Osteoblast (primary cell): ENCODE results near the gene ABLIM1. TPM values are rescaled to one million over a fixed set of nuclear protein-coding genes. Genes with fewer than 3 reads are reported as not detected.

Source experiments
- DNase-seq: peaks from one replicate; pipeline ENCODE4 v3.0.0; 2011; ENCODE audit warnings: low spot score, mixed read lengths; ENCODE audit not compliant: insufficient read length; ENCODE audit errors: missing footprints
- H2AFZ ChIP-seq: 2 replicates; pipeline ENCODE4 v1.6.0; 2011; ENCODE audit warnings: mild to moderate bottlenecking, low read length
- H3K27ac ChIP-seq: 2 replicates; pipeline ENCODE4 v1.5.1; 2011; ENCODE audit warnings: mild to moderate bottlenecking, low read depth, low read length, moderate library complexity
- H3K27me3 ChIP-seq: 2 replicates; pipeline ENCODE4 v1.6.0; 2012; ENCODE audit warnings: mild to moderate bottlenecking, control low read depth, inconsistent platforms, low read length, moderate library complexity; ENCODE audit not compliant: insufficient read depth
- H3K36me3 ChIP-seq: 2 replicates; pipeline ENCODE4 v1.5.1; 2011; ENCODE audit warnings: mild to moderate bottlenecking, low read length, control low read depth, moderate library complexity; ENCODE audit not compliant: insufficient read depth
- H3K4me1 ChIP-seq: 2 replicates; pipeline ENCODE4 v1.5.1; 2011; ENCODE audit warnings: mild to moderate bottlenecking, low read length, control low read depth, moderate library complexity; ENCODE audit not compliant: insufficient read depth
- H3K4me2 ChIP-seq: 2 replicates; pipeline ENCODE4 v1.6.0; 2011; ENCODE audit warnings: mild to moderate bottlenecking, low read length; ENCODE audit not compliant: insufficient read depth
- H3K4me3 ChIP-seq: fragments of 200-600 bp; sonication (generic); 3 replicates; pipeline ENCODE4 v1.5.1; 2012; ENCODE audit warnings: mild to moderate bottlenecking, low read length, inconsistent platforms; ENCODE audit not compliant: insufficient read depth
- H3K79me2 ChIP-seq: 2 replicates; pipeline ENCODE4 v1.6.0; 2012; ENCODE audit warnings: mild to moderate bottlenecking, low read length, control low read depth, inconsistent platforms; ENCODE audit not compliant: insufficient read depth
- H3K9me3 ChIP-seq: 2 replicates; pipeline ENCODE4 v1.5.1; 2011; ENCODE audit warnings: low read depth, low read length, control low read depth
- H4K20me1 ChIP-seq: 2 replicates; pipeline ENCODE4 v1.6.0; 2012; ENCODE audit warnings: mild to moderate bottlenecking, low read length, control low read depth; ENCODE audit not compliant: insufficient read depth
- total RNA-seq: library from RNA; depleted of rRNA; stranded (reverse); fragments of >200 nt; gene quantifications from 2 replicates; pipeline ENCODE4 v1.2.3, GENCODE V29; 2012
- TF ChIP-seq, protein P1 (sequence below): IDR thresholded peaks from 2 replicates; pipeline ENCODE4 v1.5.1; 2011; ENCODE audit warnings: mild to moderate bottlenecking, low read depth, low read length, moderate library complexity; ENCODE audit errors: extremely low read depth

Gene ABLIM1
- total RNA-seq, 1 donor = 11.2 TPM

DNA sequence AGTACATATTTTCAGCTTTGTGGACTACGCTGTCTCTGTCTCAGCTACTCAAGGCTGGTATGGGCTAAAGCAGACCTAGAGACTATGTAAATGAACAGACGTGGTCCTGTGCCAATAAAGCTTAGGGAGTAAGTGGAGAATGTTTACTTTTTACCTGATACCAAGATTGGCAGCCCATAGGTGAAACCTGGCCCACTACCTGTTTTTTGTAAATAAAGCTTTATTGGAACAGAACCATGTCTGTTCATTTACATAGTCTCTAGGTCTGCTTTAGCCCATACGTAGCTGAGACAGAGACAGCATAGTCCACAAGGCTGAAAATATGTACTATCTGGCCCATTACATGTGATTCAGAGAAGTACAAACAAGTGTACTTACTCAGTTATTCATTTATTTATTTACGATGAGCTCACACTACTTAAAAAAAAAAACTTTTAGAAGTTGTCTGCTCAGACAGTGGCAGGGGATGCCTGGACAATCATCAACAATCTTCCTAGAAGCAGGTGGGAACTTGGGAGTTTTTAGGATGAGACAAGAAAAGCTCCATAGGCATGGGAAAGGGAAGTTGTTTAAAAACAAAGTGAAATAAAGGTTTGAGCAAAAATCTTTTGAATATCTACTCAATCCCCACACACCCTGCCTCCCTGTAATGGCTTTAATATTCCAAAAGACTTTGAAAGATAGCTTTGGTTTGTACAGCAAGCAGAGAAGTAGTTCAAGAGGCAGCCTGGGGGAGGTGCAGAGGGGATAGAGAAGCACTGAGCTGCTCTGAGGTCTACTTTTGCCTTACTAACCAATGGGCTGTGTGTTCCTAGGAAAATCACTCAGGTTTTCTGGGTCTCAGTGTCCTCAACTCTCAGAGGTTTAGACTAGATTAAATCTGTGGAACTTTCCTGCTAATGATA is 139.4 kb downstream of the ABLIM1 start:
- no peak overlapping the region for H3K4me2 ChIP-seq
- H3K4me3 ChIP-seq = no peak overlapping the region
- peaks cover 7% of the 10 kb centered on the region for H3K4me1 ChIP-seq
- no peaks in the 10 kb centered on the region for H4K20me1 ChIP-seq
- H3K36me3 ChIP-seq = no peaks in the 10 kb centered on the region
- H3K27ac ChIP-seq = no peak overlapping the region
- no peak for DNase-seq
- H3K27me3 ChIP-seq = peaks cover 2% of the 10 kb centered on the region
- no peak overlapping the region for H2AFZ ChIP-seq
- no peaks in the 10 kb centered on the region for H3K9me3 ChIP-seq
- TF ChIP-seq, protein P1, sequence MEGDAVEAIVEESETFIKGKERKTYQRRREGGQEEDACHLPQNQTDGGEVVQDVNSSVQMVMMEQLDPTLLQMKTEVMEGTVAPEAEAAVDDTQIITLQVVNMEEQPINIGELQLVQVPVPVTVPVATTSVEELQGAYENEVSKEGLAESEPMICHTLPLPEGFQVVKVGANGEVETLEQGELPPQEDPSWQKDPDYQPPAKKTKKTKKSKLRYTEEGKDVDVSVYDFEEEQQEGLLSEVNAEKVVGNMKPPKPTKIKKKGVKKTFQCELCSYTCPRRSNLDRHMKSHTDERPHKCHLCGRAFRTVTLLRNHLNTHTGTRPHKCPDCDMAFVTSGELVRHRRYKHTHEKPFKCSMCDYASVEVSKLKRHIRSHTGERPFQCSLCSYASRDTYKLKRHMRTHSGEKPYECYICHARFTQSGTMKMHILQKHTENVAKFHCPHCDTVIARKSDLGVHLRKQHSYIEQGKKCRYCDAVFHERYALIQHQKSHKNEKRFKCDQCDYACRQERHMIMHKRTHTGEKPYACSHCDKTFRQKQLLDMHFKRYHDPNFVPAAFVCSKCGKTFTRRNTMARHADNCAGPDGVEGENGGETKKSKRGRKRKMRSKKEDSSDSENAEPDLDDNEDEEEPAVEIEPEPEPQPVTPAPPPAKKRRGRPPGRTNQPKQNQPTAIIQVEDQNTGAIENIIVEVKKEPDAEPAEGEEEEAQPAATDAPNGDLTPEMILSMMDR = no peak
- no peaks in the 10 kb centered on the region for H3K79me2 ChIP-seq

DNA sequence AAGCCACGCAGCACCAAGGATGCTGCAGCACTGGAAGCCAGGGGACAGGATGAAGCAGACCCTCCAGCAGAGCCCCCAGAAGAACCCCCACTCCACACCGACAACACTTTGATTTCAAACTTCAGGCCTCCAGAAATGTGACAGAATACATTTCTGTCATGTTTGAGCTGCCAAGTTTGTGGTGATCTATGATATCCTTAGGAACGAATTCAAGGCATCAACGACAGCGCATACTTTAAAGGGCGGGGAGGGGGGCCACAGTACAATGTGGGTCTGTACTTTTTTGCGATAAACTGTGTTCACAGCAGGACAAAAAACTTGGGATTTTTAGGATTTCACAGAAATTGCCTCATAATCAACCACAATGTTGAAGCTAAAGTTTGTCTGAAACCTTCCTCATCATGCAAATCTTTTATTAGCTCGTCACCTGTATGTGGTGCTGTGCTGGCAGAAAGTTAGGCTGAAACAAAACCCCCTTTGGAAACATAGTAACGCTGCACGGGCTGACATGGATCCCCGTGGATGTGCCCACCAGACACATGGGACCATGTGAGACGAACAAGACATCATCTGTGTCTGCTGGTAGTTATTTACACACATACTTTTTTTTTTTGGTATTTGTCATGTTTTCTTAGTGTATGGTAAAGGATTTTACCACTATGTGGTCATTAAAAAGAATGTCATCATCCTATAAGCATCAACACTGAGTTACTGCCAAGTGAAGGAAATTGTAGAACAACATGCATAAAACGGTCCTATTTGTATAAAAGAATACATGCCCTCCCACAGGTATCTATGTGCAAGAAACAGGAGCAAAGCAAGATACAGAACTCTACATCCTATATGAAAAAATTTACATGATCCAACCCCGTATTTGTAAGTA is 140.5 kb downstream of the ABLIM1 start:
- Histone ChIP-seq H3K27ac (no peak overlapping the region), H3K4me1 (peaks cover 7% of the 10 kb centered on the region), H2AFZ (no peak overlapping the region), H3K4me3 (no peak overlapping the region), H3K36me3 (no peaks in the 10 kb centered on the region), H3K9me3 (no peaks in the 10 kb centered on the region), H4K20me1 (no peaks in the 10 kb centered on the region), H3K79me2 (no peaks in the 10 kb centered on the region), H3K27me3 (no peaks in the 10 kb centered on the region), H3K4me2 (no peak overlapping the region)
- TF ChIP-seq, protein P1 = no peak
- DNase-seq = no peak

DNA sequence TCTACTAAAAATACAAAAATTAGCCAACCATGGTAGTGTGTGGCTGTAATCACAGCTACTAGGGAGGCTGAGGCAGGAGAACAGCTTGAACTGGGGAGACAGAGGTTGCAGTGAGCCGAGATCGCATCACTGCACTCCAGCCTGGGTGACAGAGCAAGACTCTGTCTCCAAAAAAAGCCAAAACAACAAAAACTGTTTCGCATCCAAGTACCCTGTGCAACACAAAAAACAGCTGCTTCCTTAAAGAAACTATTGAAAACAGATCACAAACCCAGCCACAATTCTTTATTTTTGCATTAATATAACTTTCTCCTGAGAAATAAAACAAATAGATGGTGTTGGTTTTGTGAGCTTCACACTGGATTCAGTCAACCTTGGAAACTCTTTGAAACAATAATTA is 141.7 kb downstream of the ABLIM1 start:
- TF ChIP-seq, protein P1 = no peak
- H3K4me1 ChIP-seq = peaks cover 7% of the 10 kb centered on the region
- H3K27me3 ChIP-seq = no peaks in the 10 kb centered on the region
- no peaks in the 10 kb centered on the region for H3K79me2 ChIP-seq
- no peaks in the 10 kb centered on the region for H3K9me3 ChIP-seq
- no peak overlapping the region for H3K4me2 ChIP-seq
- H3K36me3 ChIP-seq = no peaks in the 10 kb centered on the region
- H4K20me1 ChIP-seq = no peaks in the 10 kb centered on the region
- no peak overlapping the region for H3K27ac ChIP-seq
- no peak for DNase-seq
- H3K4me3 ChIP-seq = no peak overlapping the region
- no peak overlapping the region for H2AFZ ChIP-seq
